Panc1 (cell line): ENCODE measurements around the gene C4orf33.

Source experiments
- CTCF ChIP-seq: fragments of 450-650 bp; IDR thresholded peaks from 2 replicates; pipeline ENCODE4 v1.5.1; 2017; ENCODE audit warnings: mild to moderate bottlenecking
- TCF7L2 ChIP-seq: IDR thresholded peaks from 2 replicates; pipeline ENCODE4 v1.6.1; 2011; ENCODE audit warnings: mild to moderate bottlenecking, low read depth, low read length, inconsistent platforms

DNA sequence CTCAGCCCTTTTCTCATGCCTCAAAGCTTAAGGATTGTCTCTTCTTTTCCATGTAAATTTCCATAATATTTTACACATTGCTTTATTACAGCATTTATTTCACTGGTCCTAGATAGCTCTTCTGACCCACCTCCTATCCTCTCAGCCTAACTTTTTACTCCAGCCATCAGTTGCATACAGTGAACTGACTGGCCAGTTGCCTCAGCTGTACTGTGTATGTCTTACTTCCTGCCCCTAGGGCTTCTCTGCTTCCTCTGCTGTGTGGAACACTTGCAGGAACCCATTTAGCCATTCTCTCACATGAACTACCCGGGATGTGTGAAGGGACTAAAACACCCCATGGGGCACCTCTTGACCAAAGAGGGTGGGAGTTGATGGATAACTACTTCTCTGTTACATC lies 18.0 kb downstream of the C4orf33 start:
- TF ChIP-seq CTCF: no peak
- no peak for TF ChIP-seq TCF7L2
